Kidney (tissue), 14 donors: ENCODE data around the gene B9D2. TPM values are rescaled to one million over a fixed set of nuclear protein-coding genes. Genes with fewer than 3 reads are reported as not detected.

Experiments used
- DNase-seq, 5 donors: peaks; one replicate each; pipeline ENCODE4 v3.0.0-alpha.2; 2013 to 2020
- FAIRE-seq: peaks from 2 replicates; lab custom pipeline; 2012; peaks lifted over from hg19 to GRCh38; lab: Jason Lieb, UNC
- H3K27ac ChIP-seq, 2 donors: one replicate each; pipeline ENCODE4 v1.7.0; 2013; ENCODE audit warnings: low read depth in 2 of 2, low read length in 2 of 2, inconsistent platforms in 1 of 2
- H3K27me3 ChIP-seq: one replicate; pipeline ENCODE4 v1.7.1; 2013; ENCODE audit warnings: low read length, inconsistent platforms; ENCODE audit not compliant: control insufficient read depth, insufficient read depth
- H3K36me3 ChIP-seq, 3 donors: one replicate each; pipeline versions ENCODE4 v1.7.0 to v1.7.1; 2013; ENCODE audit warnings: low read length in 3 of 3, control low read depth in 1 of 3, inconsistent platforms in 1 of 3; ENCODE audit not compliant: insufficient read depth in 3 of 3, control insufficient read depth in 2 of 3
- H3K4me1 ChIP-seq, 3 donors: one replicate each; pipeline versions ENCODE4 v1.7.0 to v1.7.1; 2013; ENCODE audit warnings: low read length in 3 of 3, inconsistent platforms in 1 of 3, low read depth in 1 of 3; ENCODE audit not compliant: control insufficient read depth in 2 of 3, insufficient read depth in 2 of 3
- H3K4me3 ChIP-seq, 3 donors: one replicate each; pipeline versions ENCODE4 v1.7.0 to v1.8.1; 2013; ENCODE audit warnings: low read length in 3 of 3, control low read depth in 1 of 3, inconsistent platforms in 1 of 3
- H3K9ac ChIP-seq, 3 donors: one replicate each; pipeline versions ENCODE4 v1.7.0 to v1.7.1; 2013; ENCODE audit warnings: low read length in 3 of 3, control low read depth in 1 of 3, inconsistent platforms in 1 of 3
- H3K9me3 ChIP-seq, 3 donors: one replicate each; pipeline versions ENCODE4 v1.7.0 to v1.7.1; 2013; ENCODE audit warnings: low read length in 3 of 3, control low read depth in 1 of 3, inconsistent platforms in 1 of 3; ENCODE audit not compliant: control insufficient read depth in 2 of 3, insufficient read depth in 1 of 3
- CTCF ChIP-seq: IDR thresholded peaks from 3 replicates; pipeline ENCODE4 v1.5.1; 2012; ENCODE audit warnings: mild to moderate bottlenecking, moderate library complexity, borderline replicate concordance; ENCODE audit not compliant: insufficient read depth; ENCODE audit errors: extremely low read depth
- intact Hi-C: fragments of 100-400 bp; cut with DNase I; formaldehyde crosslinking; loops from one replicate; pipeline ENCODE4 v1.11.1; 2022
- polyA plus RNA-seq: library from polyadenylated mRNA; stranded (reverse); fragments of 350-450 nt; fragmentation: Illumina TruSeq; extraction: RNeasy Lipid Tissue Mini Kit (QIAGEN cat#74804); gene quantifications from one replicate; pipeline ENCODE4 v1.2.3, GENCODE V29; 2014; ENCODE audit warnings: low read depth, low replicate concordance; ENCODE audit not compliant: insufficient read depth
- total RNA-seq: library from RNA; stranded (reverse); fragmentation: NEBNext Ultra II Directional; extraction: Animal tissue kit (Norgen Biotek cat#: 25700); gene quantifications from one replicate; pipeline ENCODE4 v1.2.1, GENCODE V29; 2021
- donor health status: control.
- donor health status: control.
- donor health status: control.
- donor health status: control.
- donor health status: control.
- donor health status: DM: yes; HTN: yes; CAD: no.
- donor health status: Normal renal cell carcinoma (clear cell type).

The B9D2 gene
- total and polyA plus RNA-seq, 2 donors from 2014 or later: 12.6 to 15.7 TPM

- FAIRE-seq: no peak
- Histone ChIP-seq H3K4me1 (peaks cover 9 to 54% (median 35%) of the 10 kb centered on the region in 3 donors), H3K4me3 (peak overlapping the region in 1 of 3 donors; percentile 33), H3K9ac (peak overlapping the region in 1 of 3 donors; percentile 65), H3K27ac (peak overlapping the region; percentile 41 to 71), H3K9me3 (no peaks in the 10 kb centered on the region), H3K36me3 (no peaks in the 10 kb centered on the region), H3K27me3 (no peaks in the 10 kb centered on the region)
- intact Hi-C loops: no loop called here
- TF ChIP-seq CTCF: no peak
- peak in 4 of 5 donors; percentile 23 to 95 (median 72) for DNase-seq
These were observed 36.3 kb downstream of the B9D2 start for GRCh38 chr19:41327576-41328156.

- FAIRE-seq (no peak), DNase-seq (no peak)
- Histone ChIP-seq H3K36me3 (no peaks in the 10 kb centered on the region), H3K27ac (peak overlapping the region; percentile 41 to 71), H3K9me3 (no peaks in the 10 kb centered on the region), H3K9ac (peak overlapping the region in 1 of 3 donors; percentile 65), H3K27me3 (no peaks in the 10 kb centered on the region), H3K4me1 (peaks cover 9 to 58% (median 35%) of the 10 kb centered on the region in 3 donors), H3K4me3 (peak overlapping the region; percentile 16 to 36 (median 33))
- no peak for TF ChIP-seq CTCF
- intact Hi-C loops: no loop called here
These were observed 36.8 kb downstream of the B9D2 start for GRCh38 chr19:41327076-41327575.

- no peak for FAIRE-seq
- DNase-seq: peak in 4 of 5 donors; percentile 30 to 68 (median 52)
- Histone ChIP-seq H3K27ac (peak overlapping the region; percentile 63 to 65), H3K9ac (peak overlapping the region in 1 of 3 donors; percentile 51), H3K4me3 (peak overlapping the region in 2 of 3 donors; percentile 12 to 32), H3K27me3 (no peaks in the 10 kb centered on the region), H3K4me1 (peaks cover 9 to 67% (median 35%) of the 10 kb centered on the region in 3 donors), H3K9me3 (no peaks in the 10 kb centered on the region), H3K36me3 (no peaks in the 10 kb centered on the region)
- TF ChIP-seq CTCF: no peak
- intact Hi-C loops: no loop called here
These were observed 37.8 kb downstream of the B9D2 start for GRCh38 chr19:41325947-41326706.
